K562 (cell line): ENCODE data around the gene GPD2. TPM values are rescaled to one million over a fixed set of nuclear protein-coding genes. Genes with fewer than 3 reads are reported as not detected.

Experiments
- BCOR ChIP-seq: fragments of 450-650 bp; IDR thresholded peaks from 2 replicates; pipeline ENCODE4 v1.6.1; 2016
- CTCF ChIP-seq, 3 experiments: IDR thresholded peaks in 2 of 3; conservative IDR thresholded peaks in 1 of 3; 2 replicates each; pipeline ENCODE4 v1.5.1; 2011 to 2012; ENCODE audit warnings: low read length in 3 of 3, mild to moderate bottlenecking in 3 of 3, control low read depth in 2 of 3, improper control_type of control experiment in 1 of 3, inconsistent platforms in 1 of 3, low read depth in 1 of 3, mixed read lengths in 1 of 3, moderate library complexity in 1 of 3; ENCODE audit not compliant: insufficient read depth in 2 of 3
- DDX20 ChIP-seq: fragments of 450-650 bp; IDR thresholded peaks from 2 replicates; pipeline ENCODE4 v1.6.1; 2016; ENCODE audit warnings: missing genetic modification characterization, low read depth, mild to moderate bottlenecking, missing compliant biosample characterization, moderate library complexity
- HOMEZ ChIP-seq: fragments of 250-450 bp; sonication (Bioruptor Pico); IDR thresholded peaks from 2 replicates; pipeline ENCODE4 v1.4.0; 2020; ENCODE audit warnings: mild to moderate bottlenecking, moderate library complexity
- KDM5B ChIP-seq: fragments of 200-600 bp; sonication (generic); IDR thresholded peaks from 2 replicates; pipeline ENCODE4 v1.6.1; 2012; ENCODE audit warnings: low read depth, mild to moderate bottlenecking, moderate library complexity, low read length, control low read depth, inconsistent platforms; ENCODE audit not compliant: insufficient replicate concordance
- LARP7 ChIP-seq: fragments of 450-650 bp; IDR thresholded peaks from 2 replicates; pipeline ENCODE4 v1.6.1; 2016
- NFIC ChIP-seq: fragments of 450-650 bp; IDR thresholded peaks from 2 replicates; pipeline ENCODE4 v1.6.1; 2017; ENCODE audit warnings: mild to moderate bottlenecking, inconsistent platforms
- NFXL1 ChIP-seq: fragments of 450-650 bp; formaldehyde crosslinking; IDR thresholded peaks from 2 replicates; pipeline ENCODE4 v1.4.0; 2021; ENCODE audit warnings: mild to moderate bottlenecking
- RFX7 ChIP-seq: fragments of 250-450 bp; sonication (Bioruptor Pico); IDR thresholded peaks from 2 replicates; pipeline ENCODE4 v1.5.1; 2021; ENCODE audit warnings: mild to moderate bottlenecking
- TAF1 ChIP-seq: IDR thresholded peaks from 2 replicates; pipeline ENCODE4 v1.6.1; 2011; ENCODE audit warnings: mild to moderate bottlenecking, low read length, moderate library complexity; ENCODE audit not compliant: insufficient read depth, control insufficient read depth, severe bottlenecking; ENCODE audit errors: extremely low read depth
- TAL1 ChIP-seq: fragments of 450-650 bp; IDR thresholded peaks from 2 replicates; pipeline ENCODE4 v1.6.1; 2016; ENCODE audit warnings: mild to moderate bottlenecking
- ZBTB40 ChIP-seq, 2 experiments: fragments of 450-650 bp in 1 of 2; sonication (generic) in 1 of 2; formaldehyde crosslinking in 1 of 2; IDR thresholded peaks; 2 replicates each; pipeline versions ENCODE4 v1.7.1 to v1.9.0; 2016 to 2022; ENCODE audit warnings: inconsistent platforms in 1 of 2, mild to moderate bottlenecking in 1 of 2, missing genetic modification reagents in 1 of 2
- ZBTB9 ChIP-seq: fragments of 450-650 bp; formaldehyde crosslinking; IDR thresholded peaks from 2 replicates; pipeline ENCODE4 v1.4.0; 2020; ENCODE audit warnings: mild to moderate bottlenecking, moderate library complexity
- ZNF23 ChIP-seq: fragments of 250-450 bp; sonication (Bioruptor Pico); IDR thresholded peaks from 2 replicates; pipeline ENCODE4 v1.4.0; 2020; ENCODE audit warnings: mild to moderate bottlenecking
- polyA plus RNA-seq, 8 experiments: library from polyadenylated mRNA; depleted of rRNA in 4 of 8; stranded (reverse) in 5 of 8; unstranded in 3 of 8; fragments of >200 nt; fragmentation: Nextera tagmentation in 2 of 8; fragmentation: Illumina TruSeq in 1 of 8; extraction: Ambion mirVana in 2 of 8; extraction: Trizol in 1 of 8; gene quantifications; 2 replicates each; pipeline versions ENCODE4 v1.2.1 to v1.2.3, GENCODE V29; 2011 to 2014; ENCODE audit warnings: inconsistent platforms in 1 of 8, missing spikeins in 1 of 8
- total RNA-seq, 7 experiments: library from RNA; depleted of rRNA in 6 of 7; stranded (reverse); fragments of >200 nt in 6 of 7; fragmentation: Illumina TruSeq in 2 of 7; extraction: Trizol in 2 of 7; gene quantifications; 2 replicates each; pipeline versions ENCODE4 v1.2.1 to v1.2.3, GENCODE V29; 2011 to 2021; ENCODE audit warnings: low replicate concordance in 1 of 7

The GPD2 gene
- total and polyA plus RNA-seq, 9 of the 15 experiments (the other 6 are each of a cell fraction or from before 2014, with no cell fraction given): 5.2 to 39.2 (median 19.0) TPM

- TF ChIP-seq CTCF (IDR thresholded peaks at IDR 0.05 in 2 of 3, conservative IDR thresholded peaks at IDR 0.05 in 1 of 3; ENCODE audit: insufficient read depth in 2 of 3, low read depth in 1 of 3, low read length in 3 of 3): peak in 1 of 3 experiments; percentile 9; a peak in 1 of 6 replicates
- no peak for TF ChIP-seq DDX20 (tag)
- no peak for TF ChIP-seq ZNF23
- no peak for TF ChIP-seq ZBTB9 (CRISPR knock-in tag)
- no peak for TF ChIP-seq NFXL1 (CRISPR knock-in tag)
- no peak for TF ChIP-seq RFX7 (CRISPR knock-in tag)
- no peak for TF ChIP-seq KDM5B
- TF ChIP-seq HOMEZ: no peak
- no peak for TF ChIP-seq BCOR
- TF ChIP-seq NFIC: 0 out of 2 replicates have a peak, but pooled peaks have one; percentile 12
- TF ChIP-seq TAF1: no peak
- no peak for TF ChIP-seq TAL1
- no peak for TF ChIP-seq LARP7
- no peak for TF ChIP-seq ZBTB40 (IDR thresholded peaks at IDR 0.05)
- TF ChIP-seq ZBTB40 (CRISPR knock-in tag; IDR thresholded peaks at IDR 0.05): no peak
These were observed 5.2 kb upstream of the GPD2 start (continued) for GRCh38 chr2:156430980-156431358.
